GM18520 (cell line): ENCODE results near the gene MCM9.

Experiments
- ATAC-seq: cut with Tn5 transposase; IDR thresholded peaks from one replicate; pipeline ENCODE4 v1.9.1; 2021; ENCODE audit not compliant: unreplicated experiment

MCM9 gene

GRCh38 chr6:118934461-118935330 lies at the start of gene MCM9:
Gene MCM9, minus strand, starts transcription at chr6:118935159. Its CDS starts 3,436 bp downstream, at chr6:118931723.
- peak; percentile 92 for ATAC-seq

GRCh38 chr6:118984342-118984741 lies 49.4 kb upstream of the MCM9 start:
- ATAC-seq, result no peak

GRCh38 chr6:118982575-118982911 lies 47.6 kb upstream of the MCM9 start:
- ATAC-seq, result no peak

- no peak for ATAC-seq
Measured at GRCh38 chr6:118981884-118982574, 47.1 kb upstream of the MCM9 start.

- ATAC-seq, result no peak
Measured at GRCh38 chr6:118980063-118980462, 45.1 kb upstream of the MCM9 start.

- ATAC-seq, result no peak
Measured at GRCh38 chr6:118974790-118975189, 39.8 kb upstream of the MCM9 start.

- no peak for ATAC-seq
Measured at GRCh38 chr6:118971682-118972081, 36.7 kb upstream of the MCM9 start.

- no peak for ATAC-seq
Measured at GRCh38 chr6:118970866-118971265, 35.9 kb upstream of the MCM9 start.

GRCh38 chr6:118968416-118968815 lies 33.5 kb upstream of the MCM9 start:
- ATAC-seq, result no peak

- ATAC-seq, result no peak
Measured at GRCh38 chr6:118967239-118967638, 32.3 kb upstream of the MCM9 start.

- no peak for ATAC-seq
Measured at GRCh38 chr6:118965843-118966370, 30.9 kb upstream of the MCM9 start.

- ATAC-seq, result no peak
Measured at GRCh38 chr6:118965371-118965770, 30.4 kb upstream of the MCM9 start.

- no peak for ATAC-seq
Measured at GRCh38 chr6:118963003-118963402, 28.0 kb upstream of the MCM9 start.

- no peak for ATAC-seq
Measured at GRCh38 chr6:118959903-118960302, 24.9 kb upstream of the MCM9 start.

GRCh38 chr6:118953391-118953790 lies 18.4 kb upstream of the MCM9 start:
- ATAC-seq, result no peak

GRCh38 chr6:118952683-118953082 lies 17.7 kb upstream of the MCM9 start:
- ATAC-seq, result no peak

- ATAC-seq, result no peak
Measured at GRCh38 chr6:118945217-118945616, 10.3 kb upstream of the MCM9 start.

GRCh38 chr6:118940770-118941169 lies 5.8 kb upstream of the MCM9 start:
- ATAC-seq, result no peak

- no peak for ATAC-seq
Measured at GRCh38 chr6:118939683-118940082, 4.7 kb upstream of the MCM9 start.

GRCh38 chr6:118935978-118936703 lies 1.2 kb upstream of the MCM9 start:
- ATAC-seq, result no peak

- peak; percentile 2 for ATAC-seq
Measured at GRCh38 chr6:118935331-118935668, 341 bp upstream of the MCM9 start.
